GM21529 (cell line): Measurements from ENCODE around the gene SAMD14.

Experiments used
- ATAC-seq: cut with Tn5 transposase; IDR thresholded peaks from one replicate; pipeline ENCODE4 v1.9.1; 2021; ENCODE audit not compliant: unreplicated experiment

The SAMD14 gene

DNA sequence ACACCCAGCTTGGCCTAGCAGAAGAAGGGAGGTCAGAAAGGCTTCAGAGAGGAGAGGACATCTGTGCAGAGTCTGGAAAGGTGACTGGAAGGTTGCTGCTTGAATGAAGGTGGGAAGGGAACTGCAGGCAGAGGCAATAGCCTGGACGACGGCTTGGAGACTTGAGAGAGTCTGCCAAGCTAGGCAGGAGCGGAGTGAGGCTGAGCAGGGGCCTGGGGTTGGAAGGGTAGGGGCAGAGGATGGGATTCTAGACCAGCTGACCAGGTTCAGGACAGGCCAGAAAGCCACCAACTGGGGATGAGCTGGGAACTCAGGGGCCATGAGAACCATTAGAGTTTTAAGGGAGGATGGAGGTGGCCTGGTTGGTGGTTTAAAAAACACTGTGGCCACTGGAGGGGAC, 35.5 kb upstream of the SAMD14 start:
- ATAC-seq: no peak

DNA sequence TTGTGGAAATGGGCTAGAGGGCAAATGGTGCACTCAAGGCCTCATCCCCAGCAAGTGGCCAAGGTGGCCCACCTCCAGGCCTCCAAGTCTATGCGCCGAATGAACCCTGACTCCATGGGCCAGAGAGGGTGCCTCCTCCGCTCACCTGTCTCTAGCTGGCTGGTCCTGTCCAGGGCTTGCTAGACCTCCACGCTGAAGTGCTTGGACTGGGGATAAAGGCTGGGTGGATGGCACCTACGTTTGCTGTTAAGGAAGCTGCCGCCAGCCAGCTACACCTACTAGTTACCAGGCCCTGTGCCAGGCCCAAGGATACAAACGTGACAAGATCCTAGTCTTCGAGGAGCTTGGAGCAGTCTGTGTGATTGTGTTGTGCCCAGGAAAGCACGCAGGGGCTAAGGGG, 35.1 kb upstream of the SAMD14 start:
- ATAC-seq: no peak

DNA sequence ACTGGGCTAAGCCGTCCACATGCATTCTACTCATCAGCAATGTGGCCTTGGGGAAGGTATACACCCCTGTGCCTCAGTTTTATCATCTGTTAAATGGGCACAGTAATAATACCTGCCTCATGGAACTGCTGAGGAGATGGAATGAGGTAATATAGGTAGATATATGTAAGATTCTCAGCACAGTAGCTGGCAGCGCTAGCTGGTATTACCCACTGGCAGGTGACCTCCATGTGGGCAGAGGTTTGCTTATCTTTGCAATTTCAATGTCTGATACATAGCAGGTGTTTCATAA, 34.7 kb upstream of the SAMD14 start:
- no peak for ATAC-seq

DNA sequence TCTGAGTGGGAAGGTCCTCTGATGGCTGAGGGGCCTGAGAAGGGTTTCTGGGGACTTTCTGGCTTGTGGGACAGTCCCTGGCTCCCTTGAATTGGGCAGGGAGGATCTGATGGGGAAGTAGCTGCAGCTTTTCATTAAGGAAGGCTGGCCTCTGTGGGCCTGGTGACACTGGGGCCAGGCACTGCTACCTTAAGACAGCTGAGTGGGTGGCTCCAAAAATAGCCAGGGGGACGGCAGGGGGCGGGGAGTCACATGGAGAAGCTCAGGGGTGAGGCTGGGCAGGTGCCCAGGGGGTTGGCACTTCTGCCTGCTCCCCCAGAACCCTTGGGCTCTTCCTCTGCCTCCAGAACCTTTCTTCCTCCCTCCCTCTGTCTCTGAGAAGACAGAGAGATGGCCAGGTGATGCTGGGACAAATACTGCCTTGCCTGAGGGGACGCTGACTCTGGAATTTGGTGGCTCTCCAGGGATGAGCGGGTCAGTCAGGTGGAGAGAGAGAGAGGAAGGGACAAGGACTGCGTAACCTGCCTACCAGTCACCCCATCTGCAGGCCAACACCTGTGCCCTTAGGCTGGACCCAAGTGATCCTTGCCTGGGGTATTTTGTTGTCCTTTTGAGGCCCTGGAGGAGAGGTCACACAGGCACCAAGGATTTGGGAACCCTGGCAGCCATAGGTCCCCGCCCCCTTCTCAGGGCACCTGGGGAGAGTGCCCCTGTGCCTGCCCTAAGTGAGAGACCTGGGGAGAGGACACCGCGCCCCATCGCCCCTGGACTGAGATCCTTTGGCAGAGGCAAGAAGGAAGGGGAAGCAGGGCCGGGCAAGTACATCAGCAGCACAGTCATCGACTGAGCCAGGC, 34.1 kb upstream of the SAMD14 start:
- ATAC-seq: peak; percentile 46

DNA sequence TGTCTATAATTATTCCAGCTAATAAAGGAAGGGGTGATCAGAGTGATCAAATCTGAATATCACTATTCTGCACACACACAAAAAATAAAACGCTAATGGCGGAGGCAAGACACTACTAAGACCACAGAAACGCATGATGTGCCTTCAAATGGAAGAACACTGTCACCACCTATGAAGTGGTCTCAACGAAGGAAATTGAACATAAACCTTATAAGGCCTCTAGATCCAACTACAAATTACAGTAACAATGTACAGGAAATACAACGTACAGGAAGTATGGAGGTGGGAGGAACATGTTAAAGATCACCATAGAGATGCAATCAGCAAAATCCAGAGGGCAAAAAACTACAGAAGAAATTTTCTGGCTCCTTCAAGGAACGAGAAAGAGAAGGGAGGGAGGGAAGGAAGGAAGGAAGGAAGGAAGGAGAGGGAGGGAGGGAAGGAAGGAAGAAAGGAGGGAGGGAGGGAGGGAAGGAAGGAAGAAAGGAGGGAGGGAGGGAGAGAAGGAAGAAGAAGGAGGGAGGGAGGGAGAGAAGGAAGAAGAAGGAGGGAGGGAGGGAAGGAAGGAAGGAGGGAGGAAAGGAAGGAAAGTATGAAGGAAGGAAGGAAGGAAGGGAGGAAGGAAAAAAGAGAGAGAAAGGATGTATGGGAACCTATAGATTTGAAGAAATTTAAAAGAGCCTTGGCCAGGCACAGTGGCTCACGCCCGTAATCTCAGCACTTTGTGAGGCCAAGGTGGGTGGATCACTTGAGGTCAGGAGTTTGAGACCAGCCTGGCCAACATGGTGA, 32.7 kb upstream of the SAMD14 start:
- ATAC-seq: no peak

DNA sequence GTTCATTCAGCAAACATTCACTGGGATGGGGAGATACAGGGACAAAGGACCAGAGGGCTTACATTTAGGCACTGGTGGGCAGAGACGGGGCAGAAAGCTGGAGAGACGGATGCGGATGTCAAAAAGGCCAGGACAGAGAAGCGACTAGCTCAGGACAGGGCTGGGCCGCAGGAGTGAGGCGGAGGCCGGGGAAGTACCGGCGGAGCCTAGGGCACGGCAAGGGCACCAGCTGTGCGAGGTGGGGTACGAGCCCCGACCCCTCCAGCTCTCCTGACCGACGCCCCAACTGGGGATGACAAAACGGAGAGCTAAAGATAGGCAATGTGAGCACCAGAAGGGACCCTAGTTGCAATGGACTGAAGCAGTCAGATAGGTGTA, 31.9 kb upstream of the SAMD14 start:
- ATAC-seq: no peak

DNA sequence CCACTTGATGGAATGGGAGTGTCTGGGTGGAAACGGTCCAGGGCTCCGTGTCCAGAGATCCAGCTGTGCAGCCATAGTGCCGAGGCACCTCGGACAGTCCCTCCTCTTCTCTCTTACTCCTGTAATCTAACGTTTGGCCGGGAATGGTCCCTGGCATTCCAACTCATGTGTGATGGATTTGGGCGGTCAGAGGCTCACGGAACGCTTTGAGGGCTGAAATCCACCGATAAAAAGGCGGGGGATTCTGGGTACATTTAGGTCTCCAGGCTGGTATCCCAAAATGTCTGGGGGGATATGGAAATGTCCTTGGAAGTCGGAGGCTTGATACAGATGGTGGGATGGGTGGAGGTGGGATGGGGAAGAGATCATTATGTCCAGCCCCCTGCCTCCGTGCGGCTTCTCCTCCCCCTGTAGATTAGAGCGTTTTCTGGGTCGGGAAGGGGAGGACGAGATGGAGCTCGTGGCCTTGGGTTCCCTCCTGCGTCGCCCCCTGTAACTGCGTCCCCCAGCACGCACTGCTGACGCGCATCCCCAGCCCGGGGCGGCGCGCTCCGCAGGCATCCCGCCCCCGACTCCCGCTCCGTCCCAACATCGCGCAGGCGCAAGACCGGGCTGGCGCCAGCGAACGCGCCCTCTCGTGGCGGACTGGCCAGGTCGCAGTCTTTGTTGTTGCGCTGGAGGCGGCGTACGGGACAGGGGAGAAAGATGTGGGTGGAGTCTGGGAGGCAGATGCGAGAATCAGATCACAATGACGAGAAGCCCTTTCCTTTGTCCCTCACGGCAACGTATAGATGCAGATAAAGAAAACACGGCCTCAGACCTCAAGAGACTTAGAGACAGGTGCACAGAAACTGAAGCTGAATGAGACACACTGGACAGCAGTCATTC, 31.3 kb upstream of the SAMD14 start:
- peak; percentile 78 for ATAC-seq

DNA sequence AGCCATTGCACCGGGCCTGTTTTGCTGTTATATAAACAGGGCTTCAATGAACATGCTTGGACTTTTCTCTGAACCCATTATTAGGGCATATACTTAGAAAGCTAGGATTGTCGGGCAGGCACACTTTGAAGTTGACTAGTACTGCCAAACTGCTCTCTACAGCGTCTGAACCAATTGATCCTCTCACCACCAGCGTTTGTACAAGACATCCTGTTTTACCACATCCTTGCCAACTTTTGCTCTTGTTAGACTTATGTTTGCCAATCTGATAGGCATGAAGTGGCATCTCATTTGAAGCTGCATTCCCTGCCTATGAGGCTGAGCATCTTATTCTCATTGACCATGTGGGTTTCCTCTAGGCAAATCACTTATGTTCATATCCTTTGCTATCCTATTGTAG, 27.9 kb upstream of the SAMD14 start:
- ATAC-seq: no peak

DNA sequence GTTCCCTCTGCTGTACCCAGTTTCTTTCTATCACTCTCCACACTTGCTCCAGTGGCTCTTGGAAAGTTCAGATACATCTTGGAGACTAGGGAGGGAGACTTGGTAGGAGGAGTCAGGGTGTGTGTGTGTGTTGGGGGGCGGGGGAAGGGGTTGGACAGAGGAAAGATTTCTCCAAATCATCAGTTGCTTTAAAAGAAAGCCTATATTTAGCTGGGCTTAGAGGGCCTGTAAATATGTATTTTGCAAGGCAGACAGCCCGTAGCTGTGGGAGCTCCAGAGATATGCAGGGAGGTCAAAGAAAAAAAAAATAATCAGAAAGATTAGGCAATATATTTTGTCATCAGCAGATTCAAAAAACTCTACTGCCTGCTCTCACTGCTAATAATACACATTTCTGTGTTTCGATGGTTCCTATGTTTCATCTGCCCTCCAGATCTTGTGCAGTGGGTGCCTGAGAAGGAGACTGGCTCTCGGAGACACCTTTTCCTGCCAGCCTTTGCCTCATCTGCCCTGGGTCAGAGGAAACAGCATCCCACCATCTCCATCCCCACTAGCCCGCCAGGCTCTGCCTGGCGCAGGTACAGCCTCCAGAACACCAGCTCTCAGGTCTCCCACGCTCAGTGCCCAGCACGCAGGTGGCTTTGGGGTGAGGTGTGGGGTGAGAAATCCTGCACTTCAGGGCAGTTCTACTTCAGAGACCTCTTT, 25.3 kb upstream of the SAMD14 start:
- ATAC-seq: no peak

DNA sequence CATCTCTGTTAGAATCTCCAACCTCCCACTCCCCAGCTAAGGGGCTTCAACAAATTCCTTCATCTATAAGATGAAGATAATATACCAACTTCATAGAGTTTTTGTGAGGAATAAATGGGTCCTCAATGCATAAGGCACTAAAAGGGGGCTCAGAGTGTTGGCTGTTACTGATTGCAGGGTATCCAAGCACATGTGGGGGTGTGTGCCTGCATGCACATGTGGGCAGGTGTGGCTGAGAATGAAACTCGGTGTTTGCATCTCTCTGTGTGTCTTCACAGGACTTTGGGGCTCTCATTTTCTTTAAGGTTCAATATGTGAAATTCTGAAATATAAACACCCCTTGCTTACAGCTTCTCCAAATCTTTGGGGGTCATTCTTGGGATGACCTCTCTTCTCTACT, 24.6 kb upstream of the SAMD14 start:
- ATAC-seq: peak; percentile 30

DNA sequence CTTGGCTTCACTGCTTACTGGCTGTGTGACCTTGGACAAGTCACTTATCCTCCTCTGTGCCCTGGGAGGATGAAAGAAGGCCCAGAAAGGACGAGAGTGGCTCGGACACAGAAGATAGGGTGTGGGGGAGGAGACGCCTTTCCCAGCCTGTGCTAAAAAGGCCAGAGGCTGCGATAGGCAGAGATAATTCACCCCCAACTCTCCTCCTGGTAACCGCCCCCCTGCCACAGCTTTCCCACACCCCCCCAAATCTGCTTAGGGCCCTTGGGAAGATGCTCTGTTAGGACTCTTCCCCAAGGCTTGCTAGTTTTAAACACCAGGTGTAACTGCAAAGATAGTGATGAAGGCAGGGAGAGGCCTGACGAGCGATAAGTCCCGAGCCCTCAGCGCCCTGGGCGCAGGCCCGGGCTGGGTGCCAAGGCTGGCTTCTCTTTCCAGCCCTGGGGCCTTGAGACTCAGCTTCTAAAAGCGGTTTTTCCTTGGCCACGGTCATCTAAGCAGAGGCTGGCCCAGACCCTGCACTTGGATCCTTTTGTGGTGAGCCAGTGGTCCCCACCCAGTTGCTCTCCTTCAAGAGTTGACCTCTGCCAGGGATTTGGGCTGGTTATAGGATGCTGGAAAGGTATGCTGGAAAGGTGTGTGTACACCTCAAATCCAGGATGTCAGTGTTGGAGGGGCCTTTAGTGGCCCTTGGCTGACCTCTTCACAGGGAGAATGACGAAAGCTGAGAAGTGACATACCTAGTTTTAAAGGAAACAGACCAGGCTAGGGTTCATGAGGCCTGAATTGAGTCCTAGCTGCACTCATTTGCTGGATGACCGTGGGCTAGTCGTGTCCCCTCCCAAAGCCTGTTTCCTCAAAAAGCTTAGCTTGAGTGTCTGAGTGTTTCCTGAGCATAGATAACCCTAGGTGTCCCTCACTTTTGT, 24.0 kb upstream of the SAMD14 start:
- ATAC-seq: no peak

DNA sequence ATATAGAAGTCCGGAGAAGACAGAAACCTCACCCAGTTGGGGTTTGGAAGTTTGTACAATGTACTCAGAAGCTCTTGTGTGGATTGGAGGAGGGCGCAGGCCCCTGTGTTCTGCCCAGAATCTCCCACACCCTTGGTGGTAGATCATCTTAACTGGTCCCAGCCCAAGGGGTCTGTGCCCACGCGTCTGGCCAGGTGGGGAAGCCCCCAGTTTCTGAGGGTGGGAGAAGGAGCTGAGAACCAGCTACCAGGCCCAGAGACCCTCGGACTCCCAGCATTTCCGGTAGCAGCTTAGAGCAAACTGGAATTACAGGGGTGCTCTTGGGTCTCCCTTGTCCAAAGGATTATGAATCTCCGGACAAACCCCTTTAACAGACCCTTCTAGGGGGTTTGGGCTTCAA, 22.8 kb upstream of the SAMD14 start:
- no peak for ATAC-seq

DNA sequence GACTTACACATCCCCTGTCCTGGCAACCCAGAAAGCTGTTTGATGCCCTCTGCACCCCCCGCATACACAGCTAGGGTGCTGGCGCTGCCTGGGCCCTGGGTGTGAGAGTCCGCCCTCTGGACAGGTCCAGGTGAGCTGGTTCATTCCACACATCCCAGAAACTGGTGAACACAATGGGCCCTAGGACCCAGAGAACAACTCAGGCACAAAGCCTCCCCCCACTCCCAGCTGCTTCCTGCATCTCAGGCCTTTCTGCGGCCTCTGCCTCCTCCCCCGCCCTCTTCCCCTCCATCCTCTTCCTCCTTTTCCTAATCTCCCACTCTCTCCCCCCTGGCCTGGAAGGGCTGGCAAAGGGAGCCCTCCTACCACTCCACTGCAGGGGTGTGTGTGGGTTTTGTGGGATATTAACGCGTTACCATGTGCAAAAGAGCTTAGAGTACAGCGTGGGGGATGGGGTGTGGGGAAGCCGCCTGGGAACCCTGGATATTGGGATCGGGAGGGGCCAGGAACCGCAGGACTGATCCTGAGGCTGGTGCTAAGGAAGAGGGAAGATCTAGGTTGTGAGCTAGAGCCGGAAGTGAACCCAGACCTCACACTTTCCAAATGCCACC, 22.1 kb upstream of the SAMD14 start:
- ATAC-seq: peak; percentile 29

DNA sequence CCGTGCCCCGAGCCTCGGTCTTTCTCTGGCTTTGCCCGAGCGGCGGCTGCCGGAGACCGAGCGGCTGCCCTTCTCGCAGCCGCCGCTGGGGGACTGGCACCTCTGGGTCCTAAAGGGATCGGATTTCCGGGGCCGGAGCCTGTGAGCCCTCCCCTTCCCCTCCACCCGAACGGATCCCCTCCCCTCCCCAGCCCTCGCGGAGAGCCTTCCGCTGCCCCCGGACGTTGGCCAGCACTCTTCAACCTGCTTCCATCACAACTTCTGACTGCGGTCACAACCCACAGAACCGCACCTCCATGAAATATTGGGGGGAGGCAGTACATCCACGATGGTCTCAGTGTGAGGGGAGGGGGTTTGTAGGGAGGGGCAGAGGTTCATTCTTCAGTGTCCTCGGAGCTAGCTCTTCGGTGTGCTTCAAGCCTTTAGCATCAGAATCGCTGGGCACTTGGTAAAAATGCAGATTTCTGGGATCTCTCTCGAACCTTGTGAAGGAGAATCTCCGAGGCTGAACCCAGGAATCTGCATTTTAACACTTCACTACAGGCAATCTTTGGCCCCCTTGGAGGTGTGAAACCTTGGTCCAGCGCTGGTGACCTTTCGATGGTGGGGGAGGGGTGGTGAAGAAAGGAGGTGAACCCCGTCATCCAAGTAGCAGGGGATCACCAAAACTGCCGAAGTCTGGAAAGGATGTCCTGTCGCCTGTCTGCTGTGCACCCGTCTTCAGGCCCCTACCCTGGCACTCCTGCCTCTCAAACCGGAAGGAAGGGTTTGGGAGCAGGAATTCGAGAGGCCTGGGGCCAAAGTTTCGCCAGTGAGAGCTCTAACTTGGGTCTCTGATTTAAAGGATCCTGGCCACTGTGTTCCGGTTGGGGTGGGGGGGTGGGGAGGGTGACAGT, 21.3 kb upstream of the SAMD14 start:
- ATAC-seq: peak; percentile 40

DNA sequence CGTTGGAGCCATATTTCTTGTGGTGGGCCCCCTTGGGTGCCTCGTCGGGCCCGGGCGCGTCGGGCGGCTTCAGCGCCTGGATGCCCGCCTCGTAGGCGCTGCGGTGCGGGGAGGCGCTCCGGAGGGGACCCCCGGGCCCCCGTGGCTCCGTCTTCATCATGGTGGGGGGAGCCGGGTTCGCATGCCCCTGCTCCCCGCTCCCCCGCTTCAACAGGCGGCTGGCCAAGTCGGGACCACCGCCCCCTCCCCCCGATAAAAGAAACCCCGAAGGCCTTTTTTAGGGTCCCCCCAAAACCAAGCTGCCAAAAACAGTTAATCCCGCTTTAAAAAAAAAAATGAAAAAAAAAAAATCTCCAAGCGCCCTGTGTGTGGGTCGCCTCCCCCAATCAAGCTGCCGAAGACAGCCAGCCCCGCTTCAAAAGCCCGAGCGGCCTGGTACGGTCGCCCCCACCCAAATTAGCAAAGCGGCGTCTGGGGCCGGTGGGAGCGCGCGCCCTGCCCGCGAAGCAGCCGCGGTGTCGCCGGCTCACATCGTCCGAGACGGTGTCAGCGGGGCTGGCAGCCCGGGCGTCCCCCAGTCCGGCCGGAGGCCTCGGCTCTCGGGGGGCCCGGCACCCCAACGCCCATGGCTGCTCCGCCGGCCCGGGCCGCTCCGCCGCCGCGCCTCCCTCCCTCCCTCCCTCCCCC, 20.5 kb upstream of the SAMD14 start, which contains the start of gene PPP1R9B:
Gene PPP1R9B, minus strand, starts transcription at position 324 of the 687 bp plus-strand sequence. Its CDS starts 164 bp downstream, at position 160.
- ATAC-seq: no peak

DNA sequence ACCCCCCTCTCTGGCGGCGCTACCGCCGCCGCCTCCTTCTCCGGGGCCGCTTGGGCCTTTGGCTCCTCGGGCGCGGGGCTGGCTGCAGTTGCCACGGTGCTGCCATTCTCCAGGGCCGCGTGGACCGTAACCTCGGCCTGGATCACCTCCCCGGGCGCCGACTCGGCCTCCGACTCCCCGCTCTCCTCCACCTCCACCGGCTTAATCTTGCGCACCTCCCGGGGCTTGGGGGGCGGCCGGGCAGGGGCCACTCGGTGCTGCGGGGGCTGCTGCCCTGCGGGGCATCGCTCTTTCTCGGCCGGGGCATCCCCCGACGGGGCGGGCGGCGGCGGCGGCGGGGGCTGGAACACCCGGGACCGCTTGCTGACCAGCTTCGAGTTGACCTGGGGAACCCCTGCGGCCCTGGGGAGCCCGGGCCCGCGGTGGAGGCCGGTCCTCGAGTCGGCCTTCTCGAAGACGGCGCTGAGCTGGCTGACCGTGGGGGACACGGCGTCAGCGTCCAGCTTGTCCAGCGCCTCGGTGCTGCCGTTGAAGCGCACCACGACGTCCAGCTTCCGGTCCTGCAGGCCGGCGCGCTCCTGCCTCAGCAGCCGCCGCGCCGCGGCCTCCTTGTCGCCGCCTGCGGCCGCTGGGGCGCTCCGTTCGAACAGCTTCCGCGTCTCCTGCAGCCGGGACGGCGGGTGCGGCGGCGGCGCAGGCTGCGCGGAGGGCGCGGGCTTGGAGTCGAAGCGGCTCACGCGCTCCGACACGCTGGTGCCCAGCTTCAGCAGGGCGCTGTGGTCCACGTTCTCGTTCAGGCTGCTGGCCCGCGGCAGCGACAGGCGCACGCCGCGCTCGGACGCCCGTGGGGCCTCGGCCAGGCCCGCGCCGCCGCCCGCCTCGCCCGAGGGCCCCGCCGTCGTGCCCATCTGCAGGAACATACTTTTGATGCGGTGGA, 19.7 kb upstream of the SAMD14 start:
- ATAC-seq: no peak

DNA sequence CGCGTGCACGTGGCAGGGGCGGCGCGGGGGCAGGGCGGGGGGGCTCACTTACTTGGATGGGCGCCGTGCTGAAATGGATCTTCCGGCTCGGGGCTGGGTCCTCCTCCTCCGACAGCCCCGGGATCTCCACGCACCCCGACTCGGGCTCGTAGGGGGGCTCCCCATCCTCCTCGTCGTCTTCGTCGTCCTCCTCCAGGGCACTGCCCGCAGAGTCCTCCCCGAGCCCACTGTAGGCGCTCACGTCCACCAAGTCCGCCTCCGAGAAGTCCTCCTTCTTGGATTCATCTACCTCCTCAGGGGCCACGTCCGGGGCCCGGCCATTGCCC, 19.1 kb upstream of the SAMD14 start:
- ATAC-seq: no peak
